ENCODE measurements around the gene BCAN.

- TF ChIP-seq, protein P1, sequence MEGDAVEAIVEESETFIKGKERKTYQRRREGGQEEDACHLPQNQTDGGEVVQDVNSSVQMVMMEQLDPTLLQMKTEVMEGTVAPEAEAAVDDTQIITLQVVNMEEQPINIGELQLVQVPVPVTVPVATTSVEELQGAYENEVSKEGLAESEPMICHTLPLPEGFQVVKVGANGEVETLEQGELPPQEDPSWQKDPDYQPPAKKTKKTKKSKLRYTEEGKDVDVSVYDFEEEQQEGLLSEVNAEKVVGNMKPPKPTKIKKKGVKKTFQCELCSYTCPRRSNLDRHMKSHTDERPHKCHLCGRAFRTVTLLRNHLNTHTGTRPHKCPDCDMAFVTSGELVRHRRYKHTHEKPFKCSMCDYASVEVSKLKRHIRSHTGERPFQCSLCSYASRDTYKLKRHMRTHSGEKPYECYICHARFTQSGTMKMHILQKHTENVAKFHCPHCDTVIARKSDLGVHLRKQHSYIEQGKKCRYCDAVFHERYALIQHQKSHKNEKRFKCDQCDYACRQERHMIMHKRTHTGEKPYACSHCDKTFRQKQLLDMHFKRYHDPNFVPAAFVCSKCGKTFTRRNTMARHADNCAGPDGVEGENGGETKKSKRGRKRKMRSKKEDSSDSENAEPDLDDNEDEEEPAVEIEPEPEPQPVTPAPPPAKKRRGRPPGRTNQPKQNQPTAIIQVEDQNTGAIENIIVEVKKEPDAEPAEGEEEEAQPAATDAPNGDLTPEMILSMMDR (conservative IDR thresholded peaks at IDR 0.05) = no peak
- TF ChIP-seq ZFX (IDR thresholded peaks at IDR 0.05) = no peak
Observed at GRCh38 chr1:156594190-156594589, 47.7 kb upstream of the BCAN start.
